ENCODE measurements around the gene CNGA1.
A peak's percentile ranks its signal among the peaks of the same experiment; 100 is the strongest.

Gene CNGA1

GRCh38 chr4:48028696-48029095 is 12.2 kb upstream of the CNGA1 start:
- no peak for DNase-seq (ENCODE audit: low read depth)
- peaks cover 24% of the 10 kb centered on the region for H3K4me1 ChIP-seq (ENCODE audit: control insufficient read depth, insufficient read depth, low read length)

GRCh38 chr4:48027653-48028052 is 11.2 kb upstream of the CNGA1 start:
- no peak overlapping the region for H3K9ac ChIP-seq (ENCODE audit: low read length)
- H3K36me3 ChIP-seq (ENCODE audit: control insufficient read depth, insufficient read depth, low read length, severe bottlenecking): no peaks in the 10 kb centered on the region
- no peak overlapping the region for H3K4me3 ChIP-seq (ENCODE audit: low read length)
- no peaks in the 10 kb centered on the region for H3K9me3 ChIP-seq (ENCODE audit: control insufficient read depth, low read length)
- DNase-seq (ENCODE audit: low read depth): no peak
- peaks cover 18% of the 10 kb centered on the region for H3K4me1 ChIP-seq (ENCODE audit: control insufficient read depth, insufficient read depth, low read length)
- no peaks in the 10 kb centered on the region for H3K27me3 ChIP-seq (replicated peaks; ENCODE audit: control insufficient read depth, insufficient read depth, low read length)

More at GRCh38 chr4:48028696-48029095, 12.2 kb upstream of the CNGA1 start:
- H3K27me3 ChIP-seq (replicated peaks; ENCODE audit: control insufficient read depth, insufficient read depth, low read length): no peaks in the 10 kb centered on the region
- no peak overlapping the region for H3K4me3 ChIP-seq (ENCODE audit: low read length)
- no peaks in the 10 kb centered on the region for H3K36me3 ChIP-seq (ENCODE audit: control insufficient read depth, insufficient read depth, low read length, severe bottlenecking)
- H3K9ac ChIP-seq (ENCODE audit: low read length): no peak overlapping the region
- no peaks in the 10 kb centered on the region for H3K9me3 ChIP-seq (ENCODE audit: control insufficient read depth, low read length)

- Histone ChIP-seq H3K27me3 (replicated peaks; ENCODE audit: control insufficient read depth, insufficient read depth, low read length) (no peaks in the 10 kb centered on the region), H3K4me1 (ENCODE audit: control insufficient read depth, insufficient read depth, low read length) (peaks cover 6% of the 10 kb centered on the region), H3K9me3 (ENCODE audit: control insufficient read depth, low read length) (no peaks in the 10 kb centered on the region), H3K4me3 (ENCODE audit: low read length) (no peak overlapping the region), H3K9ac (ENCODE audit: low read length) (no peak overlapping the region), H3K36me3 (ENCODE audit: control insufficient read depth, insufficient read depth, low read length, severe bottlenecking) (no peaks in the 10 kb centered on the region)
- DNase-seq (ENCODE audit: low read depth): peak; percentile 62
Observed at GRCh38 chr4:48025005-48025404, 8.5 kb upstream of the CNGA1 start.

- no peak for DNase-seq (ENCODE audit: low read depth)
- H3K27me3 ChIP-seq (replicated peaks; ENCODE audit: control insufficient read depth, insufficient read depth, low read length): no peaks in the 10 kb centered on the region
- H3K4me3 ChIP-seq (ENCODE audit: low read length): no peak overlapping the region
- H3K9me3 ChIP-seq (ENCODE audit: control insufficient read depth, low read length): no peaks in the 10 kb centered on the region
- H3K36me3 ChIP-seq (ENCODE audit: control insufficient read depth, insufficient read depth, low read length, severe bottlenecking): no peaks in the 10 kb centered on the region
- no peak overlapping the region for H3K9ac ChIP-seq (ENCODE audit: low read length)
- peaks cover 6% of the 10 kb centered on the region for H3K4me1 ChIP-seq (ENCODE audit: control insufficient read depth, insufficient read depth, low read length)
Observed at GRCh38 chr4:48024522-48024921, 8.0 kb upstream of the CNGA1 start.

GRCh38 chr4:48022192-48022799 is 5.8 kb upstream of the CNGA1 start:
- Histone ChIP-seq H3K27me3 (replicated peaks; ENCODE audit: control insufficient read depth, insufficient read depth, low read length) (no peaks in the 10 kb centered on the region), H3K9me3 (ENCODE audit: control insufficient read depth, low read length) (no peaks in the 10 kb centered on the region), H3K9ac (ENCODE audit: low read length) (no peak overlapping the region), H3K4me3 (ENCODE audit: low read length) (no peak overlapping the region), H3K36me3 (ENCODE audit: control insufficient read depth, insufficient read depth, low read length, severe bottlenecking) (no peaks in the 10 kb centered on the region), H3K4me1 (ENCODE audit: control insufficient read depth, insufficient read depth, low read length) (peaks cover 6% of the 10 kb centered on the region)
- DNase-seq (ENCODE audit: low read depth): peak; percentile 64

GRCh38 chr4:48021100-48021499 is 4.6 kb upstream of the CNGA1 start:
- H3K9ac ChIP-seq (ENCODE audit: low read length): no peak overlapping the region
- peaks cover 10% of the 10 kb centered on the region for H3K4me1 ChIP-seq (ENCODE audit: control insufficient read depth, insufficient read depth, low read length)
- no peak for DNase-seq (ENCODE audit: low read depth)
- H3K36me3 ChIP-seq (ENCODE audit: control insufficient read depth, insufficient read depth, low read length, severe bottlenecking): no peaks in the 10 kb centered on the region
- H3K27me3 ChIP-seq (replicated peaks; ENCODE audit: control insufficient read depth, insufficient read depth, low read length): no peaks in the 10 kb centered on the region
- H3K9me3 ChIP-seq (ENCODE audit: control insufficient read depth, low read length): no peaks in the 10 kb centered on the region
- no peak overlapping the region for H3K4me3 ChIP-seq (ENCODE audit: low read length)

GRCh38 chr4:48018112-48018511 is 1.6 kb upstream of the CNGA1 start:
- Histone ChIP-seq H3K4me1 (ENCODE audit: control insufficient read depth, insufficient read depth, low read length) (peaks cover 7% of the 10 kb centered on the region), H3K36me3 (ENCODE audit: control insufficient read depth, insufficient read depth, low read length, severe bottlenecking) (no peaks in the 10 kb centered on the region), H3K9me3 (ENCODE audit: control insufficient read depth, low read length) (no peaks in the 10 kb centered on the region), H3K27me3 (replicated peaks; ENCODE audit: control insufficient read depth, insufficient read depth, low read length) (no peaks in the 10 kb centered on the region), H3K9ac (ENCODE audit: low read length) (no peak overlapping the region), H3K4me3 (ENCODE audit: low read length) (no peak overlapping the region)
- no peak for DNase-seq (ENCODE audit: low read depth)

- peak; percentile 75 for DNase-seq (ENCODE audit: low read depth)
Observed at GRCh38 chr4:48017108-48017571, 659 bp upstream of the CNGA1 start.

GRCh38 chr4:48015678-48016077 is 803 bp downstream of the CNGA1 start:
- Histone ChIP-seq H3K9ac (ENCODE audit: low read length) (no peak overlapping the region), H3K4me1 (ENCODE audit: control insufficient read depth, insufficient read depth, low read length) (peaks cover 4% of the 10 kb centered on the region), H3K9me3 (ENCODE audit: control insufficient read depth, low read length) (no peaks in the 10 kb centered on the region), H3K27me3 (replicated peaks; ENCODE audit: control insufficient read depth, insufficient read depth, low read length) (no peaks in the 10 kb centered on the region), H3K36me3 (ENCODE audit: control insufficient read depth, insufficient read depth, low read length, severe bottlenecking) (no peaks in the 10 kb centered on the region), H3K4me3 (ENCODE audit: low read length) (peak overlapping the region; percentile 84)
- no peak for DNase-seq (ENCODE audit: low read depth)

More at GRCh38 chr4:48017108-48017571, 659 bp upstream of the CNGA1 start:
- H3K36me3 ChIP-seq (ENCODE audit: control insufficient read depth, insufficient read depth, low read length, severe bottlenecking): no peaks in the 10 kb centered on the region
- no peak overlapping the region for H3K9ac ChIP-seq (ENCODE audit: low read length)
- H3K4me3 ChIP-seq (ENCODE audit: low read length): peak overlapping the region; percentile 84
- peaks cover 6% of the 10 kb centered on the region for H3K4me1 ChIP-seq (ENCODE audit: control insufficient read depth, insufficient read depth, low read length)
- H3K9me3 ChIP-seq (ENCODE audit: control insufficient read depth, low read length): no peaks in the 10 kb centered on the region
- no peaks in the 10 kb centered on the region for H3K27me3 ChIP-seq (replicated peaks; ENCODE audit: control insufficient read depth, insufficient read depth, low read length)

GRCh38 chr4:48015216-48015615 is 1.3 kb downstream of the CNGA1 start:
- no peaks in the 10 kb centered on the region for H3K27me3 ChIP-seq (replicated peaks; ENCODE audit: control insufficient read depth, insufficient read depth, low read length)
- H3K4me3 ChIP-seq (ENCODE audit: low read length): no peak overlapping the region
- peaks cover 4% of the 10 kb centered on the region for H3K4me1 ChIP-seq (ENCODE audit: control insufficient read depth, insufficient read depth, low read length)
- no peaks in the 10 kb centered on the region for H3K36me3 ChIP-seq (ENCODE audit: control insufficient read depth, insufficient read depth, low read length, severe bottlenecking)
- H3K9ac ChIP-seq (ENCODE audit: low read length): no peak overlapping the region
- DNase-seq (ENCODE audit: low read depth): no peak
- H3K9me3 ChIP-seq (ENCODE audit: control insufficient read depth, low read length): no peaks in the 10 kb centered on the region

- Histone ChIP-seq H3K27me3 (replicated peaks; ENCODE audit: control insufficient read depth, insufficient read depth, low read length) (no peaks in the 10 kb centered on the region), H3K4me3 (ENCODE audit: low read length) (no peak overlapping the region), H3K4me1 (ENCODE audit: control insufficient read depth, insufficient read depth, low read length) (peaks cover 4% of the 10 kb centered on the region), H3K9ac (ENCODE audit: low read length) (no peak overlapping the region), H3K36me3 (ENCODE audit: control insufficient read depth, insufficient read depth, low read length, severe bottlenecking) (no peaks in the 10 kb centered on the region), H3K9me3 (ENCODE audit: control insufficient read depth, low read length) (peaks cover 12% of the 10 kb centered on the region)
- DNase-seq (ENCODE audit: low read depth): no peak
Observed at GRCh38 chr4:48012824-48013223, 3.7 kb downstream of the CNGA1 start.

GRCh38 chr4:48011722-48012121 is 4.8 kb downstream of the CNGA1 start:
- H3K36me3 ChIP-seq (ENCODE audit: control insufficient read depth, insufficient read depth, low read length, severe bottlenecking): no peaks in the 10 kb centered on the region
- no peak overlapping the region for H3K9ac ChIP-seq (ENCODE audit: low read length)
- H3K9me3 ChIP-seq (ENCODE audit: control insufficient read depth, low read length): peaks cover 21% of the 10 kb centered on the region
- no peak overlapping the region for H3K4me3 ChIP-seq (ENCODE audit: low read length)
- H3K4me1 ChIP-seq (ENCODE audit: control insufficient read depth, insufficient read depth, low read length): peaks cover under 1% of the 10 kb centered on the region
- no peaks in the 10 kb centered on the region for H3K27me3 ChIP-seq (replicated peaks; ENCODE audit: control insufficient read depth, insufficient read depth, low read length)
- DNase-seq (ENCODE audit: low read depth): no peak

Data from adipocyte (in vitro differentiated cells).